Neural cell (in vitro differentiated cells): ENCODE results near the gene CLSTN3. TPM values are rescaled to one million over a fixed set of nuclear protein-coding genes. Genes with fewer than 3 reads are reported as not detected.

Experiments
- H2AFZ ChIP-seq: fragments of 200-600, 300-800 bp; sonication (generic), shearing (Covaris generic); 2 replicates; pipeline ENCODE4 v1.6.0; 2014; ENCODE audit warnings: low read depth, mild to moderate bottlenecking, antibody characterized with exemption, low read length, moderate library complexity
- H3F3A ChIP-seq: fragments of 200-600 bp; shearing (Covaris generic); 2 replicates; pipeline ENCODE4 v1.6.1; 2016; ENCODE audit warnings: mild to moderate bottlenecking, moderate library complexity, mixed read lengths, antibody characterized with exemption, low read length; ENCODE audit not compliant: insufficient read depth, poor library complexity, severe bottlenecking
- H3K27ac ChIP-seq: fragments of 200-600, 300-800 bp; sonication (generic), shearing (Covaris generic); 2 replicates; pipeline ENCODE4 v1.5.1; 2014; ENCODE audit warnings: mild to moderate bottlenecking, low read length, moderate library complexity
- H3K27me3 ChIP-seq: fragments of 300-800, 200-600 bp; sonication (generic), shearing (Covaris generic); 2 replicates; pipeline ENCODE4 v1.6.0; 2014; ENCODE audit warnings: mild to moderate bottlenecking, low read depth, low read length, moderate library complexity; ENCODE audit not compliant: insufficient read depth
- H3K36me3 ChIP-seq: fragments of 300-800, 200-600 bp; sonication (generic), shearing (Covaris generic); 2 replicates; pipeline ENCODE4 v1.5.1; 2014; ENCODE audit warnings: mild to moderate bottlenecking, antibody characterized with exemption, low read length, moderate library complexity; ENCODE audit not compliant: insufficient read depth
- H3K4me2 ChIP-seq: fragments of 300-800, 200-600 bp; sonication (generic), shearing (Covaris generic); 2 replicates; pipeline ENCODE4 v1.6.0; 2014; ENCODE audit warnings: mild to moderate bottlenecking, low read length
- H3K4me3 ChIP-seq: fragments of 300-800, 200-600 bp; sonication (generic), shearing (Covaris generic); 2 replicates; pipeline ENCODE4 v1.5.1; 2014; ENCODE audit warnings: mild to moderate bottlenecking, low read length, moderate library complexity
- H3K79me2 ChIP-seq: fragments of 200-600 bp; shearing (Covaris generic); replicated peaks from 2 replicates; pipeline ENCODE4 v1.6.0; 2014; ENCODE audit warnings: mild to moderate bottlenecking, low read length, moderate library complexity; ENCODE audit not compliant: insufficient read depth
- H3K9ac ChIP-seq: fragments of 300-800, 200-600 bp; sonication (generic), shearing (Covaris generic); 2 replicates; pipeline ENCODE4 v1.6.1; 2016; ENCODE audit warnings: mild to moderate bottlenecking, low read length, mixed read lengths
- H3K9me2 ChIP-seq: fragments of 200-600 bp; shearing (Covaris generic); 2 replicates; pipeline ENCODE4 v1.6.1; 2016; ENCODE audit warnings: mild to moderate bottlenecking, low read length, mixed read lengths; ENCODE audit not compliant: insufficient read depth
- H3K9me3 ChIP-seq: fragments of 200-600, 300-800 bp; sonication (generic), shearing (Covaris generic); 2 replicates; pipeline ENCODE4 v1.6.1; 2016; ENCODE audit warnings: mild to moderate bottlenecking, mixed run types, low read length, moderate library complexity, mixed read lengths
- H4K20me1 ChIP-seq: fragments of 200-600 bp; shearing (Covaris generic); 2 replicates; pipeline ENCODE4 v1.6.1; 2016; ENCODE audit warnings: mild to moderate bottlenecking, mixed run types; ENCODE audit not compliant: insufficient read depth
- CTCF ChIP-seq: fragments of 450-650 bp; IDR thresholded peaks from 2 replicates; pipeline ENCODE4 v1.5.1; 2014; ENCODE audit warnings: antibody characterized with exemption, mild to moderate bottlenecking, moderate library complexity; ENCODE audit not compliant: poor library complexity, severe bottlenecking
- EP300 ChIP-seq: fragments of 450-650 bp; conservative IDR thresholded peaks from 2 replicates; pipeline ENCODE4 v1.6.1; 2014; ENCODE audit warnings: antibody characterized with exemption, mild to moderate bottlenecking, moderate library complexity; ENCODE audit not compliant: poor library complexity, severe bottlenecking
- EZH2 ChIP-seq: fragments of 200-600, 300-800 bp; shearing (Covaris generic), sonication (generic); IDR thresholded peaks from 2 replicates; pipeline ENCODE4 v1.6.1; 2014; ENCODE audit warnings: antibody characterized with exemption, low read length, borderline replicate concordance, mild to moderate bottlenecking; ENCODE audit not compliant: insufficient read depth, poor library complexity, severe bottlenecking
- MXI1 ChIP-seq: fragments of 450-650 bp; conservative IDR thresholded peaks from 2 replicates; pipeline ENCODE4 v1.6.1; 2014; ENCODE audit warnings: antibody characterized with exemption, mild to moderate bottlenecking; ENCODE audit not compliant: poor library complexity, severe bottlenecking
- POLR2AphosphoS5 ChIP-seq: IDR thresholded peaks from 2 replicates; pipeline ENCODE4 v1.6.1; 2012
- RAD21 ChIP-seq: fragments of 450-650 bp; conservative IDR thresholded peaks from 2 replicates; pipeline ENCODE4 v1.6.1; 2014; ENCODE audit warnings: antibody characterized with exemption, mild to moderate bottlenecking, moderate library complexity
- REST ChIP-seq: IDR thresholded peaks from 2 replicates; pipeline ENCODE4 v1.6.1; 2012; ENCODE audit warnings: borderline replicate concordance
- SMC3 ChIP-seq: fragments of 450-650 bp; conservative IDR thresholded peaks from 2 replicates; pipeline ENCODE4 v1.6.1; 2014; ENCODE audit warnings: antibody characterized with exemption, mild to moderate bottlenecking, moderate library complexity; ENCODE audit not compliant: poor library complexity
- TAF1 ChIP-seq: IDR thresholded peaks from 2 replicates; pipeline ENCODE4 v1.6.1; 2012; ENCODE audit warnings: low read depth
- polyA plus RNA-seq: library from polyadenylated mRNA; depleted of rRNA; stranded (reverse); fragments of >200 nt; gene quantifications from 2 replicates; pipeline ENCODE4 v1.2.3, GENCODE V29; 2014

CLSTN3 gene
- polyA plus RNA-seq, 1 donor from 2014 or later, result 61.0 TPM

DNA sequence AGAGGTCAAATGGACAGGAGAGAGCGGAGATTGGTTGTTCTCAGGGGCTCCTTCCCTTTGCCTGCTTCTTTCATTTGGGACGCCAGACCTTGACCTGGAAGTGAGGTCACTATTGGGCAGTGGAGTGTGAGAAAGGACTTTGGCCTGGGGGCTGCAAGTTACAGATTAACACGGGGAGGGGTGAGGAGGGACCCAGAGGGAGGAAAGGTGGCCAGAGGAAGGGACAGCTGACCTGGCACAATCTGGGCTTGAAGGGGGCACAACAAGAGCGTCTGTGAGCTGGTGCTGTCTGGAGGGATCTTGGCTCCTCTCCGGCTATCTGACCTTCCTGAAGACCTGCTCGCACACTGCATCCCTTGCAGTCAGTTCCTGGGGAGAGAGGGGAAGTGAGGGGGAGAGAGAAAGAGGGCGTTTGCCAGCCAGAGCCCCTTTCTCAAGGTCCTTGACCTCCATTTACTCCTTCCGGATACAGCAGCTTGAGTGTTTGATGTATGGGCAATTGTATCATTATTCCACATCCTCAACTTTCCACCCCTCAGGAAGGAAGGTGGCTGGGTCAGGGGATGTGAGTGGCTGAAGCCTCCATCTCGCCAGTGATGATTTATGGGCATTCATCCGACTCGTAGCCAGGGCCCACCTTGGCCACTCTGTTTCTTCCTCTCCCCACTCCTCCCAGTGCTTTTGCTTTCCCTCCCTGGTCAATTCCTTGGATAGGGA lies 6.2 kb upstream of the CLSTN3 start:
- Histone ChIP-seq H3K4me2 (no peak overlapping the region), H3K27me3 (peaks cover 5% of the 10 kb centered on the region), H3K4me3 (no peak overlapping the region), H4K20me1 (no peaks in the 10 kb centered on the region), H3K79me2 (no peaks in the 10 kb centered on the region), H3F3A (no peaks in the 10 kb centered on the region), H3K9ac (no peak overlapping the region), H3K27ac (no peak overlapping the region), H3K9me2 (no peaks in the 10 kb centered on the region), H2AFZ (no peak overlapping the region), H3K9me3 (no peaks in the 10 kb centered on the region), H3K36me3 (no peaks in the 10 kb centered on the region)
- TF ChIP-seq MXI1 (no peak), RAD21 (no peak), REST (no peak), EP300 (no peak), SMC3 (no peak), POLR2AphosphoS5 (no peak), TAF1 (no peak), CTCF (no peak)

- Histone ChIP-seq H3K9ac (no peak overlapping the region), H3K79me2 (no peaks in the 10 kb centered on the region), H3K27ac (no peak overlapping the region), H3K9me3 (no peaks in the 10 kb centered on the region), H3K27me3 (peaks cover 5% of the 10 kb centered on the region), H3K36me3 (no peaks in the 10 kb centered on the region), H3K4me2 (no peak overlapping the region), H3F3A (no peaks in the 10 kb centered on the region), H4K20me1 (no peaks in the 10 kb centered on the region), H3K9me2 (no peaks in the 10 kb centered on the region), H3K4me3 (no peak overlapping the region), H2AFZ (no peak overlapping the region)
- no peak for TF ChIP-seq POLR2AphosphoS5
- no peak for TF ChIP-seq CTCF
- no peak for TF ChIP-seq REST
- TF ChIP-seq SMC3, result no peak
- no peak for TF ChIP-seq EP300
- no peak for TF ChIP-seq MXI1
- no peak for TF ChIP-seq EZH2
- no peak for TF ChIP-seq RAD21
- TF ChIP-seq TAF1, result no peak
Measured at GRCh38 chr12:7125632-7126227, 4.4 kb upstream of the CLSTN3 start.
